Stimulated activated CD8-positive, alpha-beta memory T cell treated with anti-CD3 and anti-CD28 coated beads, Interleukin-7, amount 100 ng/mL, for 4 hours (primary cell): ENCODE measurements around the gene PDE11A.
"Not testable (repeated sequence)": the region's sequence is repeated elsewhere in the genome, so short reads cannot be mapped to it uniquely, and the experiment has no call there.

ENCODE experiments used
- DNase-seq, 2 donors: peaks; one replicate each; pipeline ENCODE4 v3.0.0-alpha.2; 2020; ENCODE audit warnings: low read depth in 2 of 2

Gene PDE11A

GRCh38 chr2:177882501-177882900 is 190.1 kb downstream of the PDE11A start:
- DNase-seq, result no peak

GRCh38 chr2:177881921-177882320 is 190.7 kb downstream of the PDE11A start:
- DNase-seq, result no peak

- DNase-seq, result no peak
Measured at GRCh38 chr2:177881008-177881747, 191.4 kb downstream of the PDE11A start.

GRCh38 chr2:177880285-177880684 is 192.3 kb downstream of the PDE11A start:
- DNase-seq, result no peak

- no peak for DNase-seq
Measured at GRCh38 chr2:177876950-177877349, 195.6 kb downstream of the PDE11A start.

GRCh38 chr2:177874686-177875085 is 197.9 kb downstream of the PDE11A start:
- no peak for DNase-seq

- no peak for DNase-seq
Measured at GRCh38 chr2:177873915-177874314, 198.7 kb downstream of the PDE11A start.

GRCh38 chr2:177872286-177872685 is 200.3 kb downstream of the PDE11A start:
- DNase-seq, result no peak

- no peak for DNase-seq
Measured at GRCh38 chr2:177869912-177870311, 202.7 kb downstream of the PDE11A start.

GRCh38 chr2:177869209-177869608 is 203.4 kb downstream of the PDE11A start:
- DNase-seq, result no peak

- DNase-seq, result no peak
Measured at GRCh38 chr2:177868806-177869205, 203.8 kb downstream of the PDE11A start.

- no peak for DNase-seq
Measured at GRCh38 chr2:177857538-177857937, 215.0 kb downstream of the PDE11A start.

GRCh38 chr2:177852389-177852788 is 220.2 kb downstream of the PDE11A start:
- DNase-seq, result no peak

- no peak for DNase-seq
Measured at GRCh38 chr2:177843188-177843587, 229.4 kb downstream of the PDE11A start.

GRCh38 chr2:177842243-177842642 is 230.3 kb downstream of the PDE11A start:
- no peak for DNase-seq

- DNase-seq, result not testable (repeated sequence)
Measured at GRCh38 chr2:177835418-177836204, 237.0 kb downstream of the PDE11A start.

- no peak for DNase-seq
Measured at GRCh38 chr2:177832611-177833433, 239.8 kb downstream of the PDE11A start.

GRCh38 chr2:177830881-177831386 is 241.6 kb downstream of the PDE11A start:
- DNase-seq, result no peak

- no peak for DNase-seq
Measured at GRCh38 chr2:177828557-177828956, 244.0 kb downstream of the PDE11A start.

GRCh38 chr2:177826897-177827296 is 245.7 kb downstream of the PDE11A start:
- no peak for DNase-seq

GRCh38 chr2:177822941-177823340 is 249.6 kb downstream of the PDE11A start:
- no peak for DNase-seq

- DNase-seq, result no peak
Measured at GRCh38 chr2:177818412-177818811, 254.2 kb downstream of the PDE11A start.
